ENCODE data around the gene ZNF418.

ZNF418 gene

GRCh38 chr19:57949702-57950101 lies 14.5 kb upstream of the ZNF418 start:
- no peak for DNase-seq (ENCODE audit: low read depth)
- no peak overlapping the region for H3K4me3 ChIP-seq (ENCODE audit: control insufficient read depth, low read depth, low read length)
- no peak for TF ChIP-seq CTCF (IDR thresholded peaks at IDR 0.05; ENCODE audit: control insufficient read depth, insufficient read depth, low read depth, low read length, missing control alignments)

- no peak for DNase-seq (ENCODE audit: low read depth)
- TF ChIP-seq CTCF (IDR thresholded peaks at IDR 0.05; ENCODE audit: control insufficient read depth, insufficient read depth, low read depth, low read length, missing control alignments), result no peak
- H3K4me3 ChIP-seq (ENCODE audit: control insufficient read depth, low read depth, low read length), result no peak overlapping the region
These were observed 14.1 kb upstream of the ZNF418 start for GRCh38 chr19:57949296-57949695.

GRCh38 chr19:57947419-57948134 lies 12.4 kb upstream of the ZNF418 start, which contains the start of gene ZNF256:
Gene ZNF256, minus strand, starts transcription at chr19:57947706. Its CDS starts 232 bp downstream, at chr19:57947474.
- peak; percentile 70 for DNase-seq (ENCODE audit: low read depth)
- H3K4me3 ChIP-seq (ENCODE audit: control insufficient read depth, low read depth, low read length), result peak within 1 kb of the TSS; percentile 98
- peak; percentile 65 for TF ChIP-seq CTCF (IDR thresholded peaks at IDR 0.05; ENCODE audit: control insufficient read depth, insufficient read depth, low read depth, low read length, missing control alignments)

- DNase-seq (ENCODE audit: low read depth), result no peak
- peak overlapping the region; percentile 98 for H3K4me3 ChIP-seq (ENCODE audit: control insufficient read depth, low read depth, low read length)
- no peak for TF ChIP-seq CTCF (IDR thresholded peaks at IDR 0.05; ENCODE audit: control insufficient read depth, insufficient read depth, low read depth, low read length, missing control alignments)
These were observed 11.9 kb upstream of the ZNF418 start for GRCh38 chr19:57947088-57947418.

- DNase-seq (ENCODE audit: low read depth), result no peak
- peak overlapping the region; percentile 98 for H3K4me3 ChIP-seq (ENCODE audit: control insufficient read depth, low read depth, low read length)
- no peak for TF ChIP-seq CTCF (IDR thresholded peaks at IDR 0.05; ENCODE audit: control insufficient read depth, insufficient read depth, low read depth, low read length, missing control alignments)
These were observed 11.1 kb upstream of the ZNF418 start for GRCh38 chr19:57946316-57946715.

GRCh38 chr19:57941593-57941992 lies 6.4 kb upstream of the ZNF418 start:
- H3K4me3 ChIP-seq (ENCODE audit: control insufficient read depth, low read depth, low read length), result no peak overlapping the region
- TF ChIP-seq CTCF (IDR thresholded peaks at IDR 0.05; ENCODE audit: control insufficient read depth, insufficient read depth, low read depth, low read length, missing control alignments), result no peak
- no peak for DNase-seq (ENCODE audit: low read depth)
